Naive B cell (primary cell): ENCODE data around the gene MAML2. TPM values are rescaled to one million over a fixed set of nuclear protein-coding genes. Genes with fewer than 3 reads are reported as not detected.

Experiments used
- ATAC-seq, 2 donors: fragments of 150-1000 bp; cut with Tn5 transposase; 2 replicates each; pipeline ENCODE4 v1.10.0; 2021; ENCODE audit warnings: low read depth in 2 of 2, mild to moderate bottlenecking in 2 of 2, moderate library complexity in 2 of 2
- DNase-seq: peaks from one replicate; pipeline ENCODE4 v3.0.0; 2022
- H3K27ac Mint-ChIP-seq, 6 donors: one replicate each; pipeline ENCODE4 v1.8.0; 2020 to 2022; ENCODE audit warnings: mild to moderate bottlenecking in 6 of 6, mixed read lengths in 6 of 6, moderate library complexity in 5 of 6, inconsistent platforms in 2 of 6
- H3K27me3 Mint-ChIP-seq, 3 donors: one replicate each; pipeline ENCODE4 v1.8.0; 2021 to 2022; ENCODE audit warnings: mixed read lengths in 3 of 3, mild to moderate bottlenecking in 1 of 3
- H3K36me3 Mint-ChIP-seq, 2 donors: one replicate each; pipeline ENCODE4 v1.8.0; 2020 to 2022; ENCODE audit warnings: mixed read lengths in 2 of 2, inconsistent platforms in 1 of 2, mild to moderate bottlenecking in 1 of 2
- H3K4me1 Mint-ChIP-seq, 3 donors: one replicate each; pipeline ENCODE4 v1.8.0; 2020 to 2022; ENCODE audit warnings: mixed read lengths in 3 of 3, inconsistent platforms in 1 of 3, mild to moderate bottlenecking in 1 of 3, moderate library complexity in 1 of 3
- H3K4me3 Mint-ChIP-seq, 8 donors: one replicate each; pipeline ENCODE4 v1.8.0; 2020 to 2022; ENCODE audit warnings: mild to moderate bottlenecking in 8 of 8, mixed read lengths in 8 of 8, moderate library complexity in 8 of 8, inconsistent platforms in 2 of 8
- H3K9me3 Mint-ChIP-seq, 7 donors: one replicate each; pipeline ENCODE4 v1.8.0; 2020 to 2022; ENCODE audit warnings: mixed read lengths in 7 of 7, mild to moderate bottlenecking in 5 of 7, inconsistent platforms in 2 of 7, moderate library complexity in 1 of 7
- polyA plus RNA-seq, 6 donors: library from polyadenylated mRNA; unstranded; fragments of 300-500 nt; fragmentation: Illumina TruSeq; gene quantifications; one replicate each; pipeline ENCODE4 v1.2.3, GENCODE V29; 2021; ENCODE audit warnings: low read depth in 6 of 6

Gene MAML2
- polyA plus RNA-seq, 6 donors from 2014 or later = 0.06 to 9.0 (median 3.5) TPM

DNA sequence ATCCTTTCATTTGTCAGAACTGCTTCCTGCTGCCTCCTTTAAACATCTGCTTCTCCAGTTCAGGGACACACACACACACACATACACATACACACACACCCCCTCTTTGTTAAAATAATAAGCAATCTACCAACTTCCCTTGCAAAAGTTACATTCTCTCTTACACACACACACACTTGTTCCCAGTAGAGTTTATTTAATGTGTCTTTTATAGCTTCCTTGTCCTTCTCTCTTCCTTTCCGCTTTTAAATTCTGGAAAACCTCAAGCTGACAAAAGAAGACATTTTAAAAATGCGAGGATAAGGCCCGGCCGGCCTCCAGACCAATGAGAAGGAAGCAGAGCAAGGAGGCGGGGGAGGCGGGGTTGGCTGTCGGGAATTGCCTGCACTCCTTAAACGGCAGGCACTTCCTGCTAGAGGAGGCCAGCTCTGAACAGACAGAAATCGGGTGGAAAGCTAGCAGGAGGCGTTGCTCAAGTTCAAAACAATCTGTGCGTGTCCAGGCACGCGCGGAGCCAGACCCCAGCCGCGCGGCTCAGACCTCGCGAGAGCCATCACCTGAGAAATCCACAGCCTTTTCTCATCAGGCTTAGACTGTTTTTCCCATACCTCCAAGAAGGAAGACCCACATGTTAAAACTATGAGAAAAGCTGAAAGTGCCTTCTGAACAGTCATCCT, 99.9 kb downstream of the MAML2 start:
- Mint-ChIP-seq H3K27ac (peak overlapping the region; percentile 39 to 98 (median 94)), H3K27me3 (no peaks in the 10 kb centered on the region), H3K4me1 (peaks cover 35 to 60% (median 40%) of the 10 kb centered on the region in 3 donors), H3K36me3 (no peaks in the 10 kb centered on the region), H3K4me3 (peak overlapping the region; percentile 84 to 97 (median 90)), H3K9me3 (no peaks in the 10 kb centered on the region)
- peak; percentile 85 to 86 for ATAC-seq
- peak; percentile 63 for DNase-seq

DNA sequence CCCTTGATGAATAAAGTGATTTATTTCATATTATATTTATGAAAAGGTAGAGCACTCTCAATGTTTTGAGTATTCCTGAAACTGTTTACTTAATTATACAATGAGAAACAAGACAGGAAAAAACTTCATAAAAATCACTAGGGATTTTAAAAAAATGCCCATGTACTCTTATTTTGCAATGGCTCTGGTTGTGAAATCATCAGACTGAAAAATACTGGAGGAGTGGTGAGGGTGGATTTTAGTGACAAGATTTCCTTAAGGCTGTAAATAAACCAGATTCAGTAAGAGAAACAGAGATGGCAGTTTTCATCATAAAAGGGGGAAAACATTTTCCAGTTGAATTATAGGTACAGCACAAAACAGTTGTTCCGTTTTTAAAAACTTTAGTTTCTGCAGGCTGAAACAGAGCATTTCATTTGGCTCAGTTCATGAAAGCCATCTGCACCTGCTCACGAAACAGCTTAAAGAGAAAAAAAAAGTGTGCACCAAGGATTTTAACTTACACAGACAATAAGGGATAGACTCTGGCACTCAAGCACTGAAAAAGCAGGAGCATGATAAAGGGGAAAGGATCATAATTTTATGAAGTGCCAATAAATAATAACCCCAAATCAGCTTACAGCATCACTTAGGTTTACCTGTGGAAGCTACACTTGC, 100.7 kb downstream of the MAML2 start:
- peaks cover 30 to 54% (median 34%) of the 10 kb centered on the region in 3 donors for H3K4me1 Mint-ChIP-seq
- peak overlapping the region in 5 of 6 donors; percentile 39 to 92 (median 54) for H3K27ac Mint-ChIP-seq

DNA sequence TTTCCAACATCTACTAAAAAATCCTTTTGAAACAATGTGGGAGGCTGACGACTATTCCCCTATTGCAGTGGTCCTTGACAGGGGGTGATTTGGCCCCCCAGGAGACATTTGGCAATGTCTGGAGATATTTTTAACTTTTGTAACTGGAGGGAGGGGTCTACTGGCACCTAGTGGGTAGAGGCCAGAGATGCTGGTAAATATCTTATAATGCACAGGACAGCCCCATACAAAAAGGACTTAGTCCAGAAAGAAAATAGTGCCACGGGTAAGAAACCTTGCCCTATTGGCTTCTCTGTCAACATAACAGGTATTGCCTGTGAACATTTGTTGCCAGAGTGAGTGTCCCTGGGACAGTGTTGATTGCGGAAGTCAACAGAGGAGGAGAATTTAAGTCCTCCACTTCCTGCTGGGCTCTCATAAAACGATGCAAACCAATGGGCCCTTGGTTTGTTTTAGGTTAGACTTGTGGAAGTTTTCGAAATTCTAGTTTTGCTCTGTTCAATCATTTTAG, 101.6 kb downstream of the MAML2 start:
- ATAC-seq (no peak), DNase-seq (no peak)
- no peaks in the 10 kb centered on the region for H3K27me3 Mint-ChIP-seq
- H3K36me3 Mint-ChIP-seq = no peaks in the 10 kb centered on the region
- H3K4me3 Mint-ChIP-seq = peak overlapping the region in 6 of 8 donors; percentile 3 to 88 (median 41)
- peak overlapping the region in 4 of 6 donors; percentile 32 to 92 (median 60) for H3K27ac Mint-ChIP-seq
- peaks cover 20 to 45% (median 25%) of the 10 kb centered on the region in 3 donors for H3K4me1 Mint-ChIP-seq
- H3K9me3 Mint-ChIP-seq = no peaks in the 10 kb centered on the region

More for the DNA sequence above, 100.7 kb downstream of the MAML2 start:
- Mint-ChIP-seq H3K36me3 (no peaks in the 10 kb centered on the region), H3K9me3 (no peaks in the 10 kb centered on the region), H3K4me3 (peak overlapping the region; percentile 84 to 97 (median 90)), H3K27me3 (no peaks in the 10 kb centered on the region)
- ATAC-seq (no peak), DNase-seq (no peak)

DNA sequence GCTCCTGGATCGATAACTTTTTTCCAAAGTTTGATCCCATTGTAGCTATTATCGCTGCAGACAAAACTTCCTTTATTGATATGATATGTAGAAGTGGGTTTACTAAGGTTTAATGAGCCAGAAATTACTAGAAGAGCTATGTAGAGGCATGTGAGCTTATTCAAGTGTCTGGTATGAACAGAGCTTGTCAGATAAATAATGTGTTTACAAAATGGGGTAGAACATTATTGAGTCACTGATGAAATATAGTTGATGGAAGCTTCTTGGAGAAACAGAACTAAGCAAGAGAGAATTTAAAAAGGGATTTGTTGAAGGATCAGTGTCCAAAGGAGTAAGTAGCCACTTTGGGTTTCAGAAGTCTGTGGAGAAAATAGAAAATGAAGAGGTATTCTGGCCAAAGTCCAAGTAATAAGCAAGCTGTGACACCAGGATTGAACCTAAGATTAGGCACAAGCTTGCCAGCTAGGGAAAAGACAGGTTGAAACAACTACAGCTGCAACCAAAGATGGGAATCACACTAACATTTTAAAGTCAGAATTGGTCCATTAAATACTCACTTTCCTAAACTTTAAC, 104.3 kb downstream of the MAML2 start:
- no peaks in the 10 kb centered on the region for H3K27me3 Mint-ChIP-seq
- H3K4me3 Mint-ChIP-seq = no peak overlapping the region
- H3K36me3 Mint-ChIP-seq = no peaks in the 10 kb centered on the region
- H3K4me1 Mint-ChIP-seq = peaks cover 23 to 43% (median 26%) of the 10 kb centered on the region in 3 donors
- ATAC-seq (no peak), DNase-seq (no peak)
- H3K9me3 Mint-ChIP-seq = no peaks in the 10 kb centered on the region
- no peak overlapping the region for H3K27ac Mint-ChIP-seq

DNA sequence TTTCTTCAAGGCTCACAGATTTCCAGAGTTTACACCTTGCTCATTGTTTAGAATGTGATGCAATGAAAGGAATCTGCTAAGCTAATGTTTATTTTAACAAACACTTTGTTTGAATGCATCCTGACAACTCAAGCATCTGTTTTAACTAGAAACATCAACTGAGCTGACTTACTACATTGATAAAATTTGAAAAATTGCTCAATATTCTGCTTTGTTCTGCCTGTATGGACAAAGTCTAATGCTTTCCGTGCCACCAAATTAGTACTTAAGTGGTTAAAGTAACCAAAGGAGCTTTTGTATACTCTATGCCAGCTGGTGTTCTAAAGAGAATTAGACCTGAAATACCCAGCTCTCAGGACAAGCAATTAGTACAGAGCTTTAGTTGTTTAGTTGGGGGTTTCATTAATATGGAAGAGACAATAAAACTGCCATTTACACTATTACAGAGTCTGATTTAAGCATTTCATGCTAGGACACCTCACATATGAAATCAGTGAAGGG, 105.2 kb downstream of the MAML2 start:
- no peaks in the 10 kb centered on the region for H3K36me3 Mint-ChIP-seq
- peaks cover 21 to 39% (median 24%) of the 10 kb centered on the region in 3 donors for H3K4me1 Mint-ChIP-seq
- DNase-seq (no peak), ATAC-seq (no peak)
- no peaks in the 10 kb centered on the region for H3K9me3 Mint-ChIP-seq
- H3K27me3 Mint-ChIP-seq = no peaks in the 10 kb centered on the region
- no peak overlapping the region for H3K4me3 Mint-ChIP-seq
- no peak overlapping the region for H3K27ac Mint-ChIP-seq

DNA sequence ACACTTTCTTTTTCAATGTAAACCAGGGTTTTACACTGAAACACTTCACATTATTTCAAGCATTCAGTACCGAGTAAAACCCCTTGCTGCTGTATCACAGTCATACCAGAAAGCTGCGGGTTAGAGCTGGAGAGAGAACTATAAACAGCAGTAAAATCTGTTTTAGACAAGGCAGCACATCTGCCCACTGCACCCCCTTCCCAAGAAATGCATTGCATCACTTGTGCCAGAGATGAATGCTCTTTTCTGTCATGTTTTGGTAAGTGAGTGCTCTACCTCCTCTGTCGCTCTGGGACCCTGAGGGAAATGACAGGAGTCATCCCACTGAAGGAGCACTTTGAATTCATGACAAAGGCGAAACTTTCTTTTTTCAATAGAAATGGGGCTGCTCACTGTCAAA, 107.2 kb downstream of the MAML2 start:
- Mint-ChIP-seq H3K36me3 (no peaks in the 10 kb centered on the region), H3K9me3 (no peaks in the 10 kb centered on the region), H3K4me3 (no peak overlapping the region), H3K4me1 (peaks cover 20 to 33% (median 28%) of the 10 kb centered on the region in 3 donors), H3K27ac (peak overlapping the region in 4 of 6 donors; percentile 27 to 59 (median 53)), H3K27me3 (no peaks in the 10 kb centered on the region)
- DNase-seq (no peak), ATAC-seq (no peak)

DNA sequence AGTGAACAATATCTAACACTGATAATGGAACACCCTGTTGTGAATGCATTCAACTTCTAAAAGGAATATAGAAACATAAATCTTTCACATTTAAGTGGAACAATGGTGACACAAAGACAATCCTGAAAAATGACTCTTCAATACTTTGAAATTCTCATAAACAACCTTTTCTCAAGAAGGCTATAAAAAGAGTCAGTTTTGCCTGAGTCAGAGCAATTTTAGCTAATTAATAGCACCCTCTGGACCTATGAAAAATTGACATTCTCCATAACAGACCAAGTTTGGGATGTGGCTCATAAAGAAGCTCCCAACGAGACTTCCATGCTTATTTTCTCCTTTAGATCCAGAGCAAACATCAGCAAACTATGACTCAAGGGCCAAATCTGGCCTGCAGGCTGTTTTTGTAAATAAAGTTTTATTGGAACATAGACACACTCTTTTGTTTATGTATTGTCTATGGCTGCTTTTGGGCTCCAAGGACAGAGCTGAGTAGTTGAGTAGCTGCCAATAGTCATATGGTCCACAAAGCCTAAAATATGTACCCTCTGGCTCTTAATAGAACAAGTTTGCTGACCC, 108.0 kb downstream of the MAML2 start:
- no peaks in the 10 kb centered on the region for H3K27me3 Mint-ChIP-seq
- no peaks in the 10 kb centered on the region for H3K36me3 Mint-ChIP-seq
- H3K4me1 Mint-ChIP-seq = peaks cover 22 to 39% (median 33%) of the 10 kb centered on the region in 3 donors
- ATAC-seq = no peak
- H3K9me3 Mint-ChIP-seq = no peaks in the 10 kb centered on the region
- H3K4me3 Mint-ChIP-seq = no peak overlapping the region
- H3K27ac Mint-ChIP-seq = peak overlapping the region in 2 of 6 donors; percentile 50 to 56
- no peak for DNase-seq

DNA sequence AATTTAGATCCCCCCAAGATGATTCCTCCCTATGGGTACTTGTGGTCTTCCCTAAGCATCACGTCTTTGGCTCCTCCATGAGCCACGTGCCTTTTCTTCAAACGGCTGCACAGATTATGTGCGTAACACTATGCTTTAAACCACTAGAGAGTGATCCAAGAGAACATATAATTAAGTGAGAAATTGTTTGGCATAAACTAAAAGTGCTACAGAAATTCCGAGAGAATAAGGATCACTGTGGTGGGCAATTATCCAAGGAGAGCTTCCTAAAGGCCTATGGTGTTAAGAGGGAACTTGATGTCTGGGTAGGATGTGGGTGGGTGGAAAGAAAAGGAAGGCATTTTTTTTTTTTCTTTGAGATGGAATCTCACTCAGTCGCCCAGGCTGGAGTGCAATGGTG, 110.9 kb downstream of the MAML2 start:
- H3K27me3 Mint-ChIP-seq = no peaks in the 10 kb centered on the region
- peaks cover 31 to 62% (median 41%) of the 10 kb centered on the region in 3 donors for H3K4me1 Mint-ChIP-seq
- H3K9me3 Mint-ChIP-seq = no peaks in the 10 kb centered on the region

DNA sequence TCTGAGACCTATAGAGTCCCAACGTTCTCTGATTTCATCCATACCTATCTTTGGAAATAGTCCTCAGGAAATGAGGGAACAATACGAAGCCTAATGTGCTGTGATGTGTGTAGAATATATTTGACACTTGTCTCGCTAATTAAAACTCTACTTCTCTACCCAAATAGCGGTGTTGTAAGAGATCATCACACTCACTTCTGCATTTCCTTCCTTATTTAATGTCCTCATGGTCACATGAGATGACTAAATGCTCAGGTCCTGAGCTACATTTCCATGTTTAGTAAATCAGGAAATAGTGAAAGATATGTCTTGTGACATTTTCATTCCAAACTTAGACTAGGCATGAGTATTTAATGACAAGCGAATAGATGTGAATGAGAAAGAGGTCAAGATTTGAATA, 112.3 kb downstream of the MAML2 start:
- H3K27ac Mint-ChIP-seq = peak overlapping the region in 5 of 6 donors; percentile 24 to 84 (median 70)
- no peaks in the 10 kb centered on the region for H3K27me3 Mint-ChIP-seq
- DNase-seq = no peak
- peaks cover 0 to 7% of the 10 kb centered on the region in 2 donors for H3K36me3 Mint-ChIP-seq
- peak; percentile 89 to 90 for ATAC-seq
- H3K4me1 Mint-ChIP-seq = peaks cover 34 to 64% (median 41%) of the 10 kb centered on the region in 3 donors
- no peaks in the 10 kb centered on the region for H3K9me3 Mint-ChIP-seq
- H3K4me3 Mint-ChIP-seq = peak overlapping the region in 6 of 8 donors; percentile 5 to 51 (median 32)

More for the DNA sequence above, 110.9 kb downstream of the MAML2 start:
- ATAC-seq (no peak), DNase-seq (no peak)
- Mint-ChIP-seq H3K27ac (peak overlapping the region in 3 of 6 donors; percentile 24 to 90 (median 63)), H3K36me3 (peaks cover 0 to 7% of the 10 kb centered on the region in 2 donors), H3K4me3 (peak overlapping the region in 1 of 8 donors; percentile 82)

DNA sequence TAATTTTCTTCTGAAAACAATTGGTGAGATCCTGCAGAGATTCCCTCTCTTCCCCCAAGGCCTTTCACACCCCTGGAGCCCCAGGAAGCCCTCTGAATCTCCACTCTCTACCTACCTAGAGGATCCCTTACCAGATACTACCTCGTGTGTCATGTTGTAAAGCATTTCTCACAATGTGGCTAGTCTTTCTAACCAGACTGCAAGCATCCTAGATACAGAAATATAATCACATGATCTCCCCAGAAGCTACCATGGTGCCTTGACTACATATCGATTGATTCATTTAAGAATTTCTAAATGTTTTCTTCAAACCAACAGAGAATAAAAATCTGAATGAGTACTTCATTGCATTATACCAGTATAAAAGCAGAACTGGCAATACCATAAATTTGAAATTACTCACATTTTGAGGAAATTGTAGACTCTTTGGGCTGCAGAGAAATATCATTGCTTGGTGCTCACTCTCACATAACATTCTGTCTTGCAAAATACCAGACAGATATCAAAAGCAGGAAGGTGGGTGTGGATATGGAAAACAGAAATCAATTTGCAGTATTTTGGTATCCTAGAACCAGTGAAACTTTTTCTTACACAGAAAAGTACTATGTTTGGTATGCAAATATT, 113.5 kb downstream of the MAML2 start:
- DNase-seq = no peak
- no peaks in the 10 kb centered on the region for H3K27me3 Mint-ChIP-seq
- peak overlapping the region in 1 of 8 donors; percentile 8 for H3K4me3 Mint-ChIP-seq
- no peak for ATAC-seq
- peaks cover 0 to 9% of the 10 kb centered on the region in 2 donors for H3K36me3 Mint-ChIP-seq
- peaks cover 0 to 2% (median 0%) of the 10 kb centered on the region in 7 donors for H3K9me3 Mint-ChIP-seq
- peak overlapping the region in 2 of 6 donors; percentile 49 to 79 for H3K27ac Mint-ChIP-seq
- H3K4me1 Mint-ChIP-seq = peaks cover 40 to 66% (median 49%) of the 10 kb centered on the region in 3 donors

DNA sequence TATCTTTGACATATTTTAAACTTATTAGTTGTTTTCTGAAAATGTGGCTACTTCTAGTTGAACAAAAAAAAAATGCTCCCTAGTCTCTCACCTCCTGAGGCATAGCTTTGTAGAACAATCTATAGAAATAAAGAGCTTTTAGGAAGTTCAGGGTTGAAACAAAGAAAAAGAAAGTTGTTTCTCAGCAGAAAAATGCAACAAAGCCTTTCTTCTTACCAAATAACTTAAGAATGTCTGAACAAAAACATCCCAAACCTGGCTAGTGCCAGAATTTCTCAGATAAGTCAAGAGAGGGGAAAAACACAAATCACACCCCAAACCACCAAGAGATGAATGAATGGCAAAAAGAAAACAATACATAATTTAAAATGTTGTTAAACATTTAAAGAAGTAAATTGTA, 114.1 kb downstream of the MAML2 start:
- Mint-ChIP-seq H3K27ac (peak overlapping the region in 2 of 6 donors; percentile 49 to 62), H3K4me3 (no peak overlapping the region), H3K9me3 (peaks cover 0 to 3% (median 0%) of the 10 kb centered on the region in 7 donors), H3K36me3 (peaks cover 0 to 15% of the 10 kb centered on the region in 2 donors), H3K4me1 (peaks cover 42 to 63% (median 48%) of the 10 kb centered on the region in 3 donors), H3K27me3 (no peaks in the 10 kb centered on the region)
- ATAC-seq = no peak
- DNase-seq = no peak

DNA sequence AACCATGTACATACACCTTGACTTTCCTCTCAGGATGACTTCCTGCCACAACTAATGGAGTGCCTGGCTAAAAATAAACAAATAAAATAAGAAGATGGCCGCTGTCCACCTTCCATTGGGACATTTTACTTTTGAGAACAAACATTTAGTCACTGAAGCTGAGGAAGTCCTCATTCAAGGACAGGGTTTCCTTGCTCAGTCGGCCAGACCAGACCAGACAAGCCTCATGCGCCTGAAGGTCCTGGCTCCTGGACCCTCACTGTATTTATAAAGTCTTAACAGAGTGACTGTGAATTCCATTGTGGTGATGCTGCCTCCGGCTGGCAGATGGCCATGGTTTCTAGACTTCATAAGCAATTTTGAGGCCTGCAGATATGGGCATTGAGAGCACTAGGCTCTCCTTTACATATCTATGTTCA, 114.5 kb downstream of the MAML2 start:
- peaks cover 0 to 3% (median 0%) of the 10 kb centered on the region in 7 donors for H3K9me3 Mint-ChIP-seq
- no peak overlapping the region for H3K4me3 Mint-ChIP-seq
- DNase-seq (no peak), ATAC-seq (no peak)
- peaks cover 0 to 16% of the 10 kb centered on the region in 2 donors for H3K36me3 Mint-ChIP-seq
- H3K27ac Mint-ChIP-seq = peak overlapping the region in 4 of 6 donors; percentile 19 to 62 (median 50)
- H3K27me3 Mint-ChIP-seq = no peaks in the 10 kb centered on the region
- H3K4me1 Mint-ChIP-seq = peaks cover 40 to 60% (median 47%) of the 10 kb centered on the region in 3 donors
